ENCODE results near the gene FAM83B.

DNA sequence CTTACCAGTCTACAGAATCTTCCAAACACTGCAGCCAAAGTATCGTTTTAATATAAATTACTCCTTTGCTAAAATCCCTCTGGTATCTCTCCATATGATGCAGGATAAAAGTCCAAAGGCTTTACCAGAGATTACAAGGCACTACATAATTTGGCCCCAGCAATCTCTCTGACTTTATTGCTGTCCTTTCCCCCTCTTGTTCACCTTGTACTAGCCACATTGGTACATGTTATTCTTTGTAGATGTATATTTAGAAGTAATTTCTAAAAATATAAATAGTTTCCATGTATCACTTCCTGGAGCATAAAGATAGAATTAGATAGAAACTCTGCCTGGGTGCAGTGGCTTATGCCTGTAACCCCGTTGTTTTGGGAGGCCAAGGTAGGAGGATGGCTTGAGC, 28.7 kb upstream of the FAM83B start:
- no peak for TF ChIP-seq EZH2 (IDR thresholded peaks at IDR 0.05; ENCODE audit: borderline replicate concordance, low read length)
- TF ChIP-seq, protein P1, sequence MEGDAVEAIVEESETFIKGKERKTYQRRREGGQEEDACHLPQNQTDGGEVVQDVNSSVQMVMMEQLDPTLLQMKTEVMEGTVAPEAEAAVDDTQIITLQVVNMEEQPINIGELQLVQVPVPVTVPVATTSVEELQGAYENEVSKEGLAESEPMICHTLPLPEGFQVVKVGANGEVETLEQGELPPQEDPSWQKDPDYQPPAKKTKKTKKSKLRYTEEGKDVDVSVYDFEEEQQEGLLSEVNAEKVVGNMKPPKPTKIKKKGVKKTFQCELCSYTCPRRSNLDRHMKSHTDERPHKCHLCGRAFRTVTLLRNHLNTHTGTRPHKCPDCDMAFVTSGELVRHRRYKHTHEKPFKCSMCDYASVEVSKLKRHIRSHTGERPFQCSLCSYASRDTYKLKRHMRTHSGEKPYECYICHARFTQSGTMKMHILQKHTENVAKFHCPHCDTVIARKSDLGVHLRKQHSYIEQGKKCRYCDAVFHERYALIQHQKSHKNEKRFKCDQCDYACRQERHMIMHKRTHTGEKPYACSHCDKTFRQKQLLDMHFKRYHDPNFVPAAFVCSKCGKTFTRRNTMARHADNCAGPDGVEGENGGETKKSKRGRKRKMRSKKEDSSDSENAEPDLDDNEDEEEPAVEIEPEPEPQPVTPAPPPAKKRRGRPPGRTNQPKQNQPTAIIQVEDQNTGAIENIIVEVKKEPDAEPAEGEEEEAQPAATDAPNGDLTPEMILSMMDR (IDR thresholded peaks at IDR 0.05; ENCODE audit: low read length), result no peak
